ENCODE data around the gene BNC2.

DNA sequence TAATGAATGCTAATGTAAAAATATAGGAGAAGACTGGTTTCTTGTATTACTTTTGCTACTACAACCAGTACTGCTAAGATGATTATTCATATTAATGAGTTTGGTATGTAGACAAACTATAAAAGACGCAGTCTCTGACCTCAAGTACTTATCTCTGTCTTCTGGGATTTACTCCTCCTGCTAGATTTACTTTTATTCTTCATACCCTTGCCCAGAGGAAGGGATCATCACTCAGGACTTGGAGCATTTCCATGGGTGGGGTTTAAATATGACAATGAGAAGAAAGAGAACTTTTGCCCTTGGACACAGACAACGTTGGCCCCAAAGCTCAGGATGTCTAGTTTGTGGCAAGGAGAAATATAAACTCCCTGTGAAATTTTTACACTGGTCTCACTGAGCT lies 126.1 kb downstream of the BNC2 start:
- TF ChIP-seq POLR2AphosphoS2 (IDR thresholded peaks at IDR 0.05; ENCODE audit: low read depth, low read length), result no peak
- no peak for TF ChIP-seq POLR2AphosphoS5 (IDR thresholded peaks at IDR 0.05; ENCODE audit: low read depth, low read length)
- TF ChIP-seq HNRNPUL1 (IDR thresholded peaks at IDR 0.05; ENCODE audit: low read depth, low read length), result no peak
- no peak for TF ChIP-seq FOSL2 (CRISPR knock-in tag; IDR thresholded peaks at IDR 0.05)
- no peak for TF ChIP-seq MYC (CRISPR knock-in tag; IDR thresholded peaks at IDR 0.05; ENCODE audit: borderline replicate concordance)
